ENCODE results near the gene TP73.
"Not testable (repeated sequence)": the region's sequence is repeated elsewhere in the genome, so short reads cannot be mapped to it uniquely, and the experiment has no call there.

TP73 gene

DNA sequence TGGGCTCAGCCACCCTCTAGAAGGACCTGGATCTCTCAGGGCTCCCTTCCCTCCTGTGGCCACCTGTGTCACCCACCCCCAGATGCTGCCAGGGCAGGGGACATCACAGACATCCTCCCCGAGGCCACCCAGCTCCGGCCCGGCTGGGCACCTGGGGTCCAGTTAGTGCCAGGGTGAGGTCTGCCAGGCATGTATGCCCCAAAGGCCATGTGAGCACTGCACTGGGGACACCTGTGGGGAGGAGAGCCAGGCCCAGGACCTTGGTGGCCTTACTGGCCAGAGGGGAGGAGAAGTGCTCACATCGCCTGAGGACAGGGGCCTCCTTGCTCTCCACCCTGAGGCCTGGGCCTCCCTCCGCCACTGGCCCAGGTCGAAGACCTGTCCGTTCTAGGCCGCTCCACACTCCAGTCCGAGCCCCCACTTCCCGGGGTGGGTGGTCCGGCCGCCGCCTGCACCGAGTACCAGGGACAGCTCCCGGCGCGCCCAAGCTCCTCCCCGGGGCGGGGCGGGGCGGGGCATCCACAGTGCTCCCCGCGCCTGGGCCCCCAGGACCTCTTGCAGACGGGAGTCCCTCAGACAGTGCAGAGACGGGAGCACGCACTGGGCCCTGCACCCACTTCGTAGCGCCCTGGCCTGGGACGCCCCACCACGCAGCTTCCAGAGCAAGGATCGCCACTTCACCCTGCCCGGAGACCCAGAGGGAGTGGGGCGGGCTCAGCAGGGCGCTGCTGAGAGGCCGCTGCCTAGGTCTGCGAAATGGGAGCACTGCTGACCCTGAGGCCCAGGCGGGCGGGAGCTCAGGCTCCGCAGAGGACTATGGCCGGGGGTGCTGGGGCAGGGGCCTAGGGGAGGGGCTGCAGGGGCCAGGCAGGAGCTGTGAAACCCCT is 65.6 kb downstream of the TP73 start:
- H3K36me3 ChIP-seq (ENCODE audit: control insufficient read depth, insufficient read depth, low read length) = peaks cover 3% of the 10 kb centered on the region; the same call in 1 of the 2 replicates
- DNase-seq (ENCODE audit: extremely low read depth, insufficient read length) = no peak
- no peak overlapping the region for H3K4me3 ChIP-seq (replicated peaks; ENCODE audit: low read depth, low read length)
- TF ChIP-seq, protein P1, sequence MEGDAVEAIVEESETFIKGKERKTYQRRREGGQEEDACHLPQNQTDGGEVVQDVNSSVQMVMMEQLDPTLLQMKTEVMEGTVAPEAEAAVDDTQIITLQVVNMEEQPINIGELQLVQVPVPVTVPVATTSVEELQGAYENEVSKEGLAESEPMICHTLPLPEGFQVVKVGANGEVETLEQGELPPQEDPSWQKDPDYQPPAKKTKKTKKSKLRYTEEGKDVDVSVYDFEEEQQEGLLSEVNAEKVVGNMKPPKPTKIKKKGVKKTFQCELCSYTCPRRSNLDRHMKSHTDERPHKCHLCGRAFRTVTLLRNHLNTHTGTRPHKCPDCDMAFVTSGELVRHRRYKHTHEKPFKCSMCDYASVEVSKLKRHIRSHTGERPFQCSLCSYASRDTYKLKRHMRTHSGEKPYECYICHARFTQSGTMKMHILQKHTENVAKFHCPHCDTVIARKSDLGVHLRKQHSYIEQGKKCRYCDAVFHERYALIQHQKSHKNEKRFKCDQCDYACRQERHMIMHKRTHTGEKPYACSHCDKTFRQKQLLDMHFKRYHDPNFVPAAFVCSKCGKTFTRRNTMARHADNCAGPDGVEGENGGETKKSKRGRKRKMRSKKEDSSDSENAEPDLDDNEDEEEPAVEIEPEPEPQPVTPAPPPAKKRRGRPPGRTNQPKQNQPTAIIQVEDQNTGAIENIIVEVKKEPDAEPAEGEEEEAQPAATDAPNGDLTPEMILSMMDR (IDR thresholded peaks at IDR 0.05; ENCODE audit: insufficient read depth, low read length, poor library complexity, severe bottlenecking) = no peak
- no peaks in the 10 kb centered on the region; the same call in 1 of the 2 replicates for H3K27me3 ChIP-seq (replicated peaks; ENCODE audit: control insufficient read depth, insufficient read depth, low read length)

DNA sequence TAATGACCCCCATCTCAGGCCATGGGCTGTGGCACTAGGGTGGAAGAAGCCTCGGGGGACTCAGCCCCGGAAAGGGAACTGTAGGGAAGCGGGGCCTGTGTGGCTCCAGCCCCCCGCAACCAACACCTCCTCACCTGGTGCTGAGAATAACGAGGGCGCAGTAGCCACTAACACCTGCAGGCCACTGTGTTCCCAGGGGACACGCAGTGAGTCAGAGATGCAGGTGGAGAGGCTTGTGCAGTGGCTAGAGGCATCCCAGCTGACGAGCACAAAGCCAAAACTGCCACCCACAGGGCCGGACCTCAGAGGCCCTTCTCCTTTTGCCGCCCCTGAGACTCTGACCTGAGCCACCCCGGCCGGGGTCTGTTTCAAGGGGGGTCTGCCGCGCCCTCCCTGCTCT is 66.4 kb downstream of the TP73 start:
- Histone ChIP-seq H3K27me3 (replicated peaks; ENCODE audit: control insufficient read depth, insufficient read depth, low read length) (no peaks in the 10 kb centered on the region; the same call in 1 of the 2 replicates), H3K36me3 (ENCODE audit: control insufficient read depth, insufficient read depth, low read length) (peaks cover 2% of the 10 kb centered on the region; the same call in 1 of the 2 replicates), H3K4me3 (replicated peaks; ENCODE audit: low read depth, low read length) (no peak overlapping the region)
- TF ChIP-seq, protein P1 (IDR thresholded peaks at IDR 0.05; ENCODE audit: insufficient read depth, low read length, poor library complexity, severe bottlenecking) = no peak
- no peak for DNase-seq (ENCODE audit: extremely low read depth, insufficient read length)

DNA sequence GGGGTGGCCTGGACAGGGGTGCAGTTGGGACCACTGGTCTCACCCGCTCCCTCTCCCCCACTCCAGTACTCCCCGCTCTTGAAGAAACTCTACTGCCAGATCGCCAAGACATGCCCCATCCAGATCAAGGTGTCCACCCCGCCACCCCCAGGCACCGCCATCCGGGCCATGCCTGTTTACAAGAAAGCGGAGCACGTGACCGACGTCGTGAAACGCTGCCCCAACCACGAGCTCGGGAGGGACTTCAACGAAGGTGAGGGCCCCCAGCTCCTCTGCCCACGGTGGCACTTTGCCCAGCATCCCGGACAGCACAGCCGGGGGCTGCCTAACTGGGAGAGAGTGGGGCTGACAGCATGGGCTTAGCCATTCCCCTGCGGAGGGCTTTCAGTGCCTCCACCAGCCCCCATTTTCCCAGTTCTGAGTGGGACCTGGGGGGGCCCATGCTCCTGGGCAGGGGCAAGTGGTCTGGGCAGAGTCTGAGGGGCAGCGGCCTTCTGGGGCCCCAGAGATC is 69.7 kb downstream of the TP73 start:
- Histone ChIP-seq H3K4me3 (replicated peaks; ENCODE audit: low read depth, low read length) (no peak overlapping the region), H3K27me3 (replicated peaks; ENCODE audit: control insufficient read depth, insufficient read depth, low read length) (no peaks in the 10 kb centered on the region; the same call in 1 of the 2 replicates), H3K36me3 (ENCODE audit: control insufficient read depth, insufficient read depth, low read length) (peaks cover 3% of the 10 kb centered on the region; the same call in 1 of the 2 replicates)
- TF ChIP-seq, protein P1 (IDR thresholded peaks at IDR 0.05; ENCODE audit: insufficient read depth, low read length, poor library complexity, severe bottlenecking) = no peak
- DNase-seq (ENCODE audit: extremely low read depth, insufficient read length) = no peak

DNA sequence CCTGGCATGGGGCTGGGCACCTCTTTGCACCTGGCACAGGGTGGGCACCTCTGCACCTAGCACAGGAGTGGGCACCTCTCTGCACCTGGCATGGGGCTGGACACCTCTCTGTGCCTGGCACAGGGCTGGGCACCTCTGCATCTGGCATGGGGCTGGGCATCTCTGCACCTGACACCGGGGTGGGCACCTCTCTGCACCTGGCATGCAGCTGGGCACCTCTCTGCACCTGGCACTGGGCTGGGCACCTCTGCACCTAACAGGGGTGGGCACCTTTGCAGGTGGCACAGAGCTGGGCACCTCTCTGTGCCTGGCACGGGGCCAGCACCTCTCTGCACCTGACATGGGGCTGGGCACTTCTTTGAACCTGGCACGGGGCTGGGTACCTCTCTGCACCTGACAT is 70.5 kb downstream of the TP73 start:
- Histone ChIP-seq H3K4me3 (replicated peaks; ENCODE audit: low read depth, low read length) (no peak overlapping the region), H3K36me3 (ENCODE audit: control insufficient read depth, insufficient read depth, low read length) (peaks cover 5% of the 10 kb centered on the region; the same call in 1 of the 2 replicates), H3K27me3 (replicated peaks; ENCODE audit: control insufficient read depth, insufficient read depth, low read length) (no peaks in the 10 kb centered on the region; the same call in 1 of the 2 replicates)
- DNase-seq (ENCODE audit: extremely low read depth, insufficient read length) = no peak
- TF ChIP-seq, protein P1 (IDR thresholded peaks at IDR 0.05; ENCODE audit: insufficient read depth, low read length, poor library complexity, severe bottlenecking) = no peak

DNA sequence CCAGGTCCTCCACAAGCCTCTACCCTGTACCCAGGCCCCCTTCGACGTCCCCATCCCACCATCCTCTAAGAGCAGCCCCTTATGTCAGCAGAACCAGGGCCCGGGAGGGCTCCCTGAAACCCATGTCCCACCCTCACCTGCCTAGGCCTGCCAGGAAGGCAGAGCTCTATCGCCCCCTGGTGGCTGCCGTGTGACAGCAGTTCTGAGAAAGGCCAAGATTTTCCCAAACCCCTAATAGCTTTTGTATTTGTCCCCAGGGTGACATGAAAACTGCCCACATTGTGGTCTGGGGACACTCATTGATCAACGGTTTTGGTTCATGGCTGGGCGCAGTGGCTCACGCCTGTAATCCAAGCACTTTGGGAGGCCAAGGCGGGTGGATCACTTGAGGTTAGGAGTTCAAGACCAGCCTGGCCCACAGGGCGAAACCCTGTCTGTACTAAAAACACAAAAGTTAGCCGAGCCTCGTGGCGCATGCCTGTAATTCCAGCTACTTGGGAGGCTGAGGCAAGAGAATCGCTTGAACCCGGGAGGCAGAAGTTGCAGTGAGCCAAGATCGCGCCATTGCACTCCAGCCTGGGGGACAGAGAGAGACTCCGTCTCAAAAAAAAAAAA is 72.2 kb downstream of the TP73 start:
- not testable (repeated sequence) for DNase-seq (ENCODE audit: extremely low read depth, insufficient read length); H3K27me3 ChIP-seq (replicated peaks; ENCODE audit: control insufficient read depth, insufficient read depth, low read length); H3K36me3 ChIP-seq (ENCODE audit: control insufficient read depth, insufficient read depth, low read length); H3K4me3 ChIP-seq (replicated peaks; ENCODE audit: low read depth, low read length)
- TF ChIP-seq, protein P1 (IDR thresholded peaks at IDR 0.05; ENCODE audit: insufficient read depth, low read length, poor library complexity, severe bottlenecking) = peak; percentile 95
